GM18867 (cell line): ENCODE measurements around the gene GADL1.

Experiments used
- ATAC-seq: cut with Tn5 transposase; IDR thresholded peaks from one replicate; pipeline ENCODE4 v1.9.1; 2021; ENCODE audit warnings: mild to moderate bottlenecking, moderate library complexity; ENCODE audit not compliant: unreplicated experiment

The GADL1 gene

GRCh38 chr3:30878862-30879261 is 15.6 kb downstream of the GADL1 start:
- ATAC-seq: no peak

GRCh38 chr3:30875505-30875904 is 19.0 kb downstream of the GADL1 start:
- ATAC-seq: no peak

DNA sequence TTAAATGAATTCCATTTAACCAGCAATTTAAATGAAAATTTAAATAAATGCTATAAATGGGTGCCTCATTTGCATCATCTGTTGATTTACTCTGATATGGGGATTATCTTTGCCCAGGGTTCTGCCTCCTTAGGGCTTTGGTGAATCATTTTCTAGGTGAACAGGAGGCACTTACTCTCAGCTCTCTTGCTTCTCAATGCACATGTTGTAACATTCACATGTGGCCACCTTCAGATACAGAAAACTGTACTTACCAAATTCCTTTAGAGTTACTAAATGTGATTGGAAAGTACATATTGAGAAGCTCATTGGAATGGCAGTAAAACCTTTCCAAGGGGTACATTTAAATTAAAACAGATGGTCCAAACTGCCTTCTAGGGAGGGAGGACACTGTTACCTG is 20.8 kb downstream of the GADL1 start:
- ATAC-seq: no peak

- no peak for ATAC-seq
These were observed 21.6 kb downstream of the GADL1 start for GRCh38 chr3:30872879-30873278.

DNA sequence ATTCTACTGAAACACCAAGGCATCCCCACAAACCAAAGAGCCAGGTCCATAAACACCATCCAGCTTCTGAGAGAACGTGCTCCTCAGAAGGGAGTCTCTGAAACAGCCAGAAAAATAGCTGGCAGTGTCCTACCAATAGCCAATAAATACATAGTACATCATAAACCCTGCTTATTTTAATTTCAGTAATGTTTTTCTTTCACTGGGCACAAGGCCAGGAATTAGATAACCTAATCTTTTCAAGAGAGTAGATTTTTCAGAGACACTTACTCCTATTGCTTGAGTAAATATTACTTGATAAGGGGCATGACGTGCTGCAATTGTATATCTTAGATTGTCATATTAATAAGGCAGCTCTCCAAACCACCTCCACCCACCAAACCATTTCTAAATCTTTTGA is 22.7 kb downstream of the GADL1 start:
- no peak for ATAC-seq

- no peak for ATAC-seq
These were observed 29.6 kb downstream of the GADL1 start for GRCh38 chr3:30864836-30865235.

DNA sequence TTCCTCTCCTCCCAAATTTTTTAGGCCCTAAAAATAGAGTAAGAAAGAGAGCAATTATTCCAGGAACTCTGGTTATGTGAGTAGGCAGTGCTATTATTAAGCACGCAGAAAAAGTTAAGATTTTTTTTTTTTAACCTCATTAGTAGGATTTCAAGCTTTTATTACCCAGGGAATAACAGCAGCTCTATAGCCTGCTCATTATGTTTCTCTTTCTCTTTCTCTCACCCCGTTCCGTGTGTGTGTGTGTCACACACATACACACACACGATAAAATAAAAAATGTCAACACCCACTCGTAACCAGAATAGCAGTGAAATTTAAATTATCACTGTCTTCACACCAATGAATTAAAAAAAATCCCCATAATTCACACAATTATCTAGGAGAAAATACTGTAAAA is 30.3 kb downstream of the GADL1 start:
- ATAC-seq: no peak

- no peak for ATAC-seq
These were observed 32.5 kb downstream of the GADL1 start for GRCh38 chr3:30862004-30862403.

DNA sequence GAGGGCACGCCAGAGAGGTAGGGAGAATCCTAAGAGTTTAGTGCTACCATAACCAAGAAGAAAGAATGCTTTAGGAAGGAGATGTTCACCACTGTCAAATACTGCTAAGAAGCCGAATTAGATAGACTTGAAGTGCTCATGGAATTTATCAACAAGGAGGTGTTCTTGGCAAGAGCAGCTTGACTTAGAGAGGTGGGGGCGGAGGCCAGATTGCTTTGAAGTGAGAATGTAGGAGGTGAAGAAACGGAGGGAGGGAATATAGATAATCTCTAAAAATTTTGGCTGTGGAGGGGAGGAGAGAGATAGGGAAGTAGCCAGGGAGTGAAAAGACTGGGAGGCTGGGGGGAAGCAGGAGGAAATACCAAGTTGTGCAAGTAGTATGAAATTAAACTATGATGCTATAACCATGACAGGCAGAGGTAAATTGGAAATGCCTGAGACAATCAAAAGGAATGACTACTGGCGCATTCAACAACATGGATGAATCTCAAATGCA is 35.5 kb downstream of the GADL1 start:
- ATAC-seq: no peak

GRCh38 chr3:30855400-30856292 is 38.8 kb downstream of the GADL1 start:
- ATAC-seq: no peak

DNA sequence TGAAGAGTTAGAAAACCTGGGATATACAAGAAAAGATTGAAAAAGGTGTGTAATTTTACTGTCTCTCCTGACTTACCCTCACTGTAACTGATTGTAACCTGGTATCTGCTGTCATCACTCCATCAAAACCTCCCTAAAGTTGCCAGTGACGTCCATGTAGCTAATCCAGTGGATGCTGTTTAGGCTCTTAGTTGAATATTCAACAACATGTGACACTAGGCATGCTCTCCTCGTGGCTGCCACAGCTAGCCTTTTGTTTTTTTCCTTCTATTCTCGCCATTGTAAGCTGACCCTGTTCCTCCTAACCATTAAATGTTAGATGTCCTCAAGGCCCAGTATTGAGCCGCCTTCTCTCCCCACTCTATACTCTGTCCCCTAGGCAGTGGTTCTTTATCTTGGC is 41.6 kb downstream of the GADL1 start:
- no peak for ATAC-seq

GRCh38 chr3:30848087-30848779 is 46.2 kb downstream of the GADL1 start:
- ATAC-seq: no peak

- ATAC-seq: no peak
These were observed 46.9 kb downstream of the GADL1 start for GRCh38 chr3:30847592-30847991.

GRCh38 chr3:30845606-30846005 is 48.9 kb downstream of the GADL1 start:
- ATAC-seq: no peak

GRCh38 chr3:30843877-30844276 is 50.6 kb downstream of the GADL1 start:
- ATAC-seq: no peak

- ATAC-seq: no peak
These were observed 58.3 kb downstream of the GADL1 start for GRCh38 chr3:30836141-30836540.

DNA sequence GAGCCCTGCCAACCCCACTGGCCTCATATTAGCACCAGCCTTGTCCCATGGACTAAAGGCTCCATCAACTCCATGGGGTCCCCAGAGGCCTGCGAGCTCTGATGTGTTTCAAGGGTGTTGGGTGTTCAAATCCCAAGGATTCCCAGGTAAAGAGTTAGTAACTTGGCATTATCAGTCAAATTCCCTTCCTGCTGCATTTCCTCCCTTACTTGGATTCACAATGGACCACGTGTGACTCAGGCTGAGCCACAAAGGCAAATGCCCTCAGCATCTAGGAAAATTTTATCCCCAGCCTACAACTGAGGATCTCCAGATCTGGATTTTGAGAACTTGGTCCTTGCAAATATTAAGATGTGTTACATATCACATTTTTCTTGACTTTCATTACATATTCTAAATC is 58.8 kb downstream of the GADL1 start:
- ATAC-seq: no peak

- no peak for ATAC-seq
These were observed 61.4 kb downstream of the GADL1 start for GRCh38 chr3:30832961-30833575.

GRCh38 chr3:30827080-30827479 is 67.4 kb downstream of the GADL1 start:
- no peak for ATAC-seq

DNA sequence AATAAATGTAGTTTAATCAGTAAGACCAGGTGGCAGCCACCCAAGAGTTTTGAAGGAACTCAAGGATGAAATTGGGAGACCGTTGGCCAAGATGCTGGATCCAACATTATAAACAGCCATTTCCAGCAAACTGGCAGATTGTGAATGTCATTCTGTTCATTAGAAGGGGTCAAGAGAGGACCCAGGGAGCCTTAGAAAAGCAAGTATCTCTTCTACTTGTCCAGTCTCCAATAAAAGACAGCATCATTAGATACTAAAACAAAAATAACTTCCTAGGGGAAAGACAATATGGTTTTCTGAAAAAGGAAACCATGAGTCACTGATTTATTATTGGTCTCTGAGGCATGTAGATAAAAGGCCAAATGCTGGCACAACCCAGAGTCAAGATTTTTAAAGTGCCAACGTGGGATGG is 67.9 kb downstream of the GADL1 start:
- ATAC-seq: no peak

- no peak for ATAC-seq
These were observed 75.2 kb downstream of the GADL1 start for GRCh38 chr3:30819067-30819798.
